Left cardiac atrium (tissue), 4 donors: Measurements from ENCODE around the gene CLEC5A. TPM values are rescaled to one million over a fixed set of nuclear protein-coding genes. Genes with fewer than 3 reads are reported as not detected.

Experiments
- ATAC-seq, 2 donors: fragments of 200-7000 bp; cut with Tn5 transposase; one replicate each; pipeline ENCODE4 v1.9.1; 2020; ENCODE audit warnings: mild to moderate bottlenecking in 2 of 2, moderate library complexity in 2 of 2
- DNase-seq: peaks from one replicate; pipeline ENCODE4 v3.0.0-alpha.2; 2020
- intact Hi-C, 2 donors: fragments of 100-400 bp; cut with DNase I; formaldehyde crosslinking; loops; one replicate each; pipeline versions ENCODE4 v1.14.1 to v1.15.1; 2022 to 2023
- total RNA-seq, 2 donors: library from RNA; stranded (reverse); fragmentation: NEBNext Ultra II Directional; extraction: Animal tissue kit (Norgen Biotek cat#: 25700); gene quantifications; one replicate each; pipeline ENCODE4 v1.2.1, GENCODE V29; 2021
- donor health status: DM: no; HTN: yes; CAD: no.
- donor health status: DM: no; HTN: yes; CAD: no; lungs with severe emphysema.
- donor health status: DM: yes; HTN: yes; CAD: no.
- donor health status: Dilated cardiomyopathy.

Gene CLEC5A
- total RNA-seq, 2 donors from 2014 or later = 0.12 to 1.4 TPM

- ATAC-seq (no peak), DNase-seq (no peak)
- intact Hi-C loops = no loop called here
These were observed 69.4 kb downstream of the CLEC5A start for GRCh38 chr7:141877365-141877764.

Other genes with a start within 250 kb of the CLEC5A start
- gene DENND11, start 244.8 kb downstream of the CLEC5A start, total RNA-seq = 10 to 100 TPM; 10.6 to 11.1 TPM
- not detected for gene WEE2, start 238.6 kb downstream of the CLEC5A start, total RNA-seq
- gene SSBP1, start 208.6 kb downstream of the CLEC5A start, total RNA-seq = 100 to 1,000 TPM in 1 of 2 donors, 10 to 100 TPM in 1; 80.6 to 109 TPM
- gene TAS2R3, start 182.9 kb downstream of the CLEC5A start, total RNA-seq = under 1 TPM; 0.47 to 0.68 TPM
- under 1 TPM; 0.26 to 0.35 TPM for gene TAS2R4, start 170.3 kb downstream of the CLEC5A start, total RNA-seq
- under 1 TPM; 0.53 to 0.58 TPM for gene TAS2R5, start 156.8 kb downstream of the CLEC5A start, total RNA-seq
- gene PRSS37, start 105.5 kb downstream of the CLEC5A start, total RNA-seq = not detected
- gene OR9A4, start 30.6 kb downstream of the CLEC5A start, total RNA-seq = not detected
- not detected for gene TAS2R38, start 26.8 kb upstream of the CLEC5A start, total RNA-seq
- gene MGAM, start 48.9 kb upstream of the CLEC5A start, total RNA-seq = 1 to 10 TPM; 1.0 to 1.2 TPM
- under 1 TPM; 0.08 to 0.12 TPM for gene MGAM2, start 164.7 kb upstream of the CLEC5A start, total RNA-seq